ENCODE results near the gene TNNT3. TPM values are rescaled to one million over a fixed set of nuclear protein-coding genes. Genes with fewer than 3 reads are reported as not detected.

TNNT3 gene
- total RNA-seq, 1 donor from 2014 or later = 2.6 TPM

GRCh38 chr11:1925373-1926155 is 6.1 kb downstream of the TNNT3 start:
- H3K9me3 Mint-ChIP-seq (ENCODE audit: unreplicated experiment) = no peaks in the 10 kb centered on the region
- no peaks in the 10 kb centered on the region for H3K36me3 Mint-ChIP-seq (ENCODE audit: unreplicated experiment)
- no peak overlapping the region for H3K4me3 Mint-ChIP-seq (ENCODE audit: unreplicated experiment)
- no peak overlapping the region for H3K27ac Mint-ChIP-seq (ENCODE audit: unreplicated experiment)
- no peak for DNase-seq (ENCODE audit: extremely low spot score, unreplicated experiment)
- H3K4me1 Mint-ChIP-seq (ENCODE audit: unreplicated experiment) = peaks cover 19% of the 10 kb centered on the region
- TF ChIP-seq CTCF (IDR thresholded peaks at IDR 0.05) = no peak
- H3K27me3 Mint-ChIP-seq (ENCODE audit: unreplicated experiment) = no peaks in the 10 kb centered on the region

GRCh38 chr11:1926156-1927025 is 6.9 kb downstream of the TNNT3 start:
- no peak for TF ChIP-seq CTCF (IDR thresholded peaks at IDR 0.05)
- H3K27me3 Mint-ChIP-seq (ENCODE audit: unreplicated experiment) = no peaks in the 10 kb centered on the region
- H3K27ac Mint-ChIP-seq (ENCODE audit: unreplicated experiment) = no peak overlapping the region
- no peak for DNase-seq (ENCODE audit: extremely low spot score, unreplicated experiment)
- peaks cover 23% of the 10 kb centered on the region for H3K4me1 Mint-ChIP-seq (ENCODE audit: unreplicated experiment)
- H3K9me3 Mint-ChIP-seq (ENCODE audit: unreplicated experiment) = no peaks in the 10 kb centered on the region
- no peaks in the 10 kb centered on the region for H3K36me3 Mint-ChIP-seq (ENCODE audit: unreplicated experiment)
- H3K4me3 Mint-ChIP-seq (ENCODE audit: unreplicated experiment) = no peak overlapping the region

GRCh38 chr11:1927026-1927847 is 7.7 kb downstream of the TNNT3 start:
- no peak overlapping the region for H3K27ac Mint-ChIP-seq (ENCODE audit: unreplicated experiment)
- no peaks in the 10 kb centered on the region for H3K36me3 Mint-ChIP-seq (ENCODE audit: unreplicated experiment)
- no peak overlapping the region for H3K4me3 Mint-ChIP-seq (ENCODE audit: unreplicated experiment)
- H3K9me3 Mint-ChIP-seq (ENCODE audit: unreplicated experiment) = no peaks in the 10 kb centered on the region
- H3K4me1 Mint-ChIP-seq (ENCODE audit: unreplicated experiment) = peaks cover 27% of the 10 kb centered on the region
- no peaks in the 10 kb centered on the region for H3K27me3 Mint-ChIP-seq (ENCODE audit: unreplicated experiment)
- no peak for TF ChIP-seq CTCF (IDR thresholded peaks at IDR 0.05)
- peak; percentile 84 for DNase-seq (ENCODE audit: extremely low spot score, unreplicated experiment)

- DNase-seq (ENCODE audit: extremely low spot score, unreplicated experiment) = peak; percentile 84
- no peak for TF ChIP-seq CTCF (IDR thresholded peaks at IDR 0.05)
- H3K9me3 Mint-ChIP-seq (ENCODE audit: unreplicated experiment) = no peaks in the 10 kb centered on the region
- peaks cover 2% of the 10 kb centered on the region for H3K27me3 Mint-ChIP-seq (ENCODE audit: unreplicated experiment)
- H3K36me3 Mint-ChIP-seq (ENCODE audit: unreplicated experiment) = no peaks in the 10 kb centered on the region
- H3K4me1 Mint-ChIP-seq (ENCODE audit: unreplicated experiment) = peaks cover 28% of the 10 kb centered on the region
- H3K27ac Mint-ChIP-seq (ENCODE audit: unreplicated experiment) = no peak overlapping the region
- no peak overlapping the region for H3K4me3 Mint-ChIP-seq (ENCODE audit: unreplicated experiment)
These were observed 8.5 kb downstream of the TNNT3 start for GRCh38 chr11:1927848-1928469.
